ENCODE results near the gene CARS1. TPM values are rescaled to one million over a fixed set of nuclear protein-coding genes. Genes with fewer than 3 reads are reported as not detected.

Gene CARS1
- total RNA-seq, 1 donor from 2014 or later = 26.0 TPM

DNA sequence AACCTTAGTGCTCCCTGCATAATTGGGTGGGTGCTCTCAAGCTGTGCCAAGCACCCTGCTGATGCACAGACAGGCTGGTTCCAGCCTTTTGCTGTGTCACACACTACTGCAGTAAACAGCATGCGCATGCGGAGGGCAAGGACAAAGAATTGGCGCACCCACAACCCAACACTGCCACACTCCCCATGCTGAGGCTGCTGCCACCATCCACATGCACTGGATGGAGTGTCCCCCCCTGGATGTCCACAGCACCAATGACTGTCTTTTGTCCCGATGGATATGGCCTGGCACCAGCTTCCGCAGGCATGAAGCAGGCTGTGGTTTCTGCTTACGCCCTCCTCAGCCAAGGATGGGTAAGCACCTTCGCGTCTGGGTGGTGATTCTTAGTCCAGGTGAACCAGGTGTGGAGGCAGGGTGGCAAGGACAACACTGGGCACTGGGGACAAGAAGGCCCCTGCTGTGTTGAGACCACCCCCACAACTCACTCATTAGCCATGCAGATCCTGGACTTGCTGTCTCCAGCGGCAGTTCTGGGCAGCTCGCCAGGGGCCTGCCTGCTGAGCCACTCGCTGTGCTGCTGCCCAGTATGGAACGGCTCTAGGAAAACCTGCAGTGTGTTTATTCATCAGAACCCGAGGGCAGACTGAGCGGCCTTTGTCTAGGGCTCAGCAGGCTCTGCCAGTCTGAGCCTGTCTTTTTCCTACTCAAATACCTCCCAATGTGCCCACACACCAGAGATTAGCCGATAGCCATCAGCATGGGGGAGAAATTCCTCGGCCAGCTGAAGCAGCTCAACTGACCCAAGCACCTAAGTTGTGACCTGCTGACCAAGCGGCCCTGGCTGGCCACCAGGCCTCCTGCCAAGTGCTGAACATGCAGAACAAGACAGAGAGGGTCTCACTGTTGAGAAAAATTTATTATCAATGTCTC lies 56.9 kb downstream of the CARS1 start:
- intact Hi-C loops (cut with DNase I) = no loop called here
- peaks cover 0 to 34% of the 10 kb centered on the region in 2 donors for H3K36me3 ChIP-seq

DNA sequence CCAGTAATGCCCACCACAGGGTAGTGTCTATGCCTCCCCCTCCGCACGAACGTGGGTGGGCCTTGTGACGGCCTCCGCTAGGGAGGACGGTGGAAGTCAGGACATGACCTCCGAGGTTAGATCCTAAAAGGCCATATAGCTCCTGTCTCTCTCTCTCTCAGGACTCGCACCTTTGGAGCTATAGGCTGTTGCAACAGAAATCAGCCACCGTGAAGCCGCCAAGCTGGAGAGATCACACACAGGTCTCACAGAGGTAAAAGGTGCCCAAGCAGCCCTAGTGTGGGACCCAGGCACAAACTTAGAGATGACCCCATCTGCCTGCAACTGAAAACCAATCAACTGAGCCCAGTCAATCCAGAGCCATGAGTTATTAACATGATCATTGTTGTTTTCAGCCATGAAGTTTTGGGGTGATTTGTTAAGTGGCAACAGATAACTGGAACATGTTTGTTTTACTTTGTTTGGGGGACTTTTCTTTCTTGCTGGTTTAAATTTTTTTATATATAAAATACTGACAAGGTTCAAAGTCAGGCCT lies 57.7 kb downstream of the CARS1 start:
- intact Hi-C loops (cut with DNase I) = no loop called here
- Histone ChIP-seq H3K27me3 (no peaks in the 10 kb centered on the region), H3K9me3 (no peaks in the 10 kb centered on the region), H3K27ac (no peak overlapping the region), H3K4me1 (peaks cover 28% of the 10 kb centered on the region), H3K4me3 (no peak overlapping the region), H3K36me3 (peaks cover 0 to 32% of the 10 kb centered on the region in 2 donors)
- no peak for DNase-seq (ENCODE audit: extremely low spot score in 2 of 2)
- no peak for TF ChIP-seq POLR2AphosphoS5 (IDR thresholded peaks at IDR 0.05; ENCODE audit: insufficient read depth in 1 of 2, low read depth in 1 of 2)
- TF ChIP-seq POLR2A (IDR thresholded peaks at IDR 0.05) = no peak
- TF ChIP-seq, protein P1, sequence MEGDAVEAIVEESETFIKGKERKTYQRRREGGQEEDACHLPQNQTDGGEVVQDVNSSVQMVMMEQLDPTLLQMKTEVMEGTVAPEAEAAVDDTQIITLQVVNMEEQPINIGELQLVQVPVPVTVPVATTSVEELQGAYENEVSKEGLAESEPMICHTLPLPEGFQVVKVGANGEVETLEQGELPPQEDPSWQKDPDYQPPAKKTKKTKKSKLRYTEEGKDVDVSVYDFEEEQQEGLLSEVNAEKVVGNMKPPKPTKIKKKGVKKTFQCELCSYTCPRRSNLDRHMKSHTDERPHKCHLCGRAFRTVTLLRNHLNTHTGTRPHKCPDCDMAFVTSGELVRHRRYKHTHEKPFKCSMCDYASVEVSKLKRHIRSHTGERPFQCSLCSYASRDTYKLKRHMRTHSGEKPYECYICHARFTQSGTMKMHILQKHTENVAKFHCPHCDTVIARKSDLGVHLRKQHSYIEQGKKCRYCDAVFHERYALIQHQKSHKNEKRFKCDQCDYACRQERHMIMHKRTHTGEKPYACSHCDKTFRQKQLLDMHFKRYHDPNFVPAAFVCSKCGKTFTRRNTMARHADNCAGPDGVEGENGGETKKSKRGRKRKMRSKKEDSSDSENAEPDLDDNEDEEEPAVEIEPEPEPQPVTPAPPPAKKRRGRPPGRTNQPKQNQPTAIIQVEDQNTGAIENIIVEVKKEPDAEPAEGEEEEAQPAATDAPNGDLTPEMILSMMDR (IDR thresholded peaks at IDR 0.05) = no peak

More for the DNA sequence above, 56.9 kb downstream of the CARS1 start:
- peaks cover 28% of the 10 kb centered on the region for H3K4me1 ChIP-seq
- H3K27me3 ChIP-seq = no peaks in the 10 kb centered on the region
- peak overlapping the region; percentile 5 for H3K27ac ChIP-seq
- TF ChIP-seq POLR2AphosphoS5 (IDR thresholded peaks at IDR 0.05; ENCODE audit: insufficient read depth in 1 of 2, low read depth in 1 of 2) = peak in 1 of 2 donors; percentile 22
- TF ChIP-seq, protein P1 (IDR thresholded peaks at IDR 0.05) = no peak
- no peak for TF ChIP-seq POLR2A (IDR thresholded peaks at IDR 0.05)
- H3K4me3 ChIP-seq = no peak overlapping the region
- H3K9me3 ChIP-seq = no peaks in the 10 kb centered on the region
- no peak for DNase-seq (ENCODE audit: extremely low spot score in 2 of 2)

DNA sequence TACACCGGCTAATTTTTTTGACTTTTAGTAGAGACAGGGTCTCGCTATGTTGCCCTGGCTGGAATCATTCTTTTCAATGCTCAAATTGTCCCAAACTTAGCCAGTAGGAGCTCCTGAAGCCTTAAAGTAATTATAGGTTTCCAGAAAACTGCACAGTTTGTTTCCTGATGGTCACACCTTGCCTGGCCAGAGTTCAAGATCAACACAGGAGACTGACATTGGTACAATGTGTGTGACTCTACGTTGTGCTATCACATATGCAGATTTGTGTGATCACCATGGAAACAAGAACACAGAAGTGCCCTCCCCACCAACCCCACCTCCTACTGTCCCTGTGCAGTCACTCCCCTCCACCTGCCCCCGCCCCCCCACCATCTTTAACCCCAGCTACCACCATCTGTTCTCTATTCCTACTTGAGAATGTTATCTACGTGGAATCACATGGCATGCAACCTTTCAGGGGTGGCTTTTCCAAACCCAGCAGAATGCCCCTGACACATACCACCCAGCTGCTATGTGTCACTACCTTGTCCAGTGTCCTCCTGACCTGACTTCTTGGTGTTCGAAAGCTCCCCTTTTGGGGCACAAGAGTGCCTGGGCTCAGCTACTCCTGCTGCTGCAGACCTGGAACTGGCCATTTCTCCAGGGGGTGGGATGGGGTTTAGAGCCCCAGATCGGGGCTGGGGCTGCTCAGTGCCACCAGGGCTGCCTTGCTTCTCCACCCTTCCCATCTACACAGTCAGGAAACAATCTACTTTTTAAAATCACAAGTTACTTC lies 59.0 kb downstream of the CARS1 start:
- H3K4me1 ChIP-seq = peaks cover 20% of the 10 kb centered on the region
- intact Hi-C loops (cut with DNase I) = no loop called here
- no peak for TF ChIP-seq POLR2A (IDR thresholded peaks at IDR 0.05)
- TF ChIP-seq, protein P1 (IDR thresholded peaks at IDR 0.05) = no peak
- no peaks in the 10 kb centered on the region for H3K9me3 ChIP-seq
- H3K27me3 ChIP-seq = no peaks in the 10 kb centered on the region
- no peak overlapping the region for H3K27ac ChIP-seq
- H3K36me3 ChIP-seq = peaks cover 0 to 20% of the 10 kb centered on the region in 2 donors
- DNase-seq (ENCODE audit: extremely low spot score in 2 of 2) = no peak
- H3K4me3 ChIP-seq = no peak overlapping the region

DNA sequence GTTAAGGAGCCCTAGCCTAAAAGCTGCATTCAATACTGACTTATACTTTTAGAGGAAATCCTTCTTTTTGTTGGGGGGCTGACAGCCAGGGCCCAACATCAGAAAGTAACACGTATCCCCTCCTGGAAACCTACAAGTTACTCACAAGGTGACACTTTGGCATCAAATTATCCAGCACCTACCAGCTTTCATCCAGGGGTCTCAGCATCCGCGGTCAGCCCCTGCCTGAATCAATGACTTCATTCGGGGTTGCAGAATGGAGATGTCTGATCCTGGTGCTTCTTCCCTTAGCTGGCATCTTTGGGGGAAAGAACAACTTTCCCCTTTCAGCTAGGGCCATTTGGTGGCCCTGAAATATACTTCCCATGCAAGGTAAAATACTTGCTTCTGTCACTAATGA lies 59.8 kb downstream of the CARS1 start:
- no peak for DNase-seq (ENCODE audit: extremely low spot score in 2 of 2)
- Histone ChIP-seq H3K9me3 (no peaks in the 10 kb centered on the region), H3K4me1 (peaks cover 19% of the 10 kb centered on the region), H3K27ac (no peak overlapping the region), H3K27me3 (no peaks in the 10 kb centered on the region), H3K4me3 (no peak overlapping the region), H3K36me3 (peaks cover 0 to 11% of the 10 kb centered on the region in 2 donors)
- intact Hi-C loops (cut with DNase I) = no loop called here
- TF ChIP-seq POLR2A (IDR thresholded peaks at IDR 0.05) (no peak), POLR2AphosphoS5 (IDR thresholded peaks at IDR 0.05; ENCODE audit: insufficient read depth in 1 of 2, low read depth in 1 of 2) (no peak)
- TF ChIP-seq, protein P1 (IDR thresholded peaks at IDR 0.05) = no peak

Data from vagina (tissue), 2 donors.